Measurements from ENCODE around the gene TESK2. TPM values are rescaled to one million over a fixed set of nuclear protein-coding genes. Genes with fewer than 3 reads are reported as not detected.

The TESK2 gene
- total and polyA plus RNA-seq, 2 of the 13 experiments (the other 11 are each of a cell fraction or from before 2014, with no cell fraction given) = 5.5 to 9.6 TPM

- TF ChIP-seq THAP9 (CRISPR knock-in tag; IDR thresholded peaks at IDR 0.05; ENCODE audit: borderline replicate concordance) = peak; percentile 59; the same call in 1 of the 2 replicates
- TF ChIP-seq ZNF674 (CRISPR knock-in tag; IDR thresholded peaks at IDR 0.05; ENCODE audit: low read depth) = no peak
- no peak; the same call in 1 of the 2 replicates for TF ChIP-seq ZNF503 (CRISPR knock-in tag; IDR thresholded peaks at IDR 0.05)
- no peak for TF ChIP-seq TRIM22 (IDR thresholded peaks at IDR 0.05)
- TF ChIP-seq HNRNPUL1 (IDR thresholded peaks at IDR 0.05; ENCODE audit: low read depth, low read length) = no peak
- TF ChIP-seq MXD3 (CRISPR knock-in tag; IDR thresholded peaks at IDR 0.05) = peak; percentile 82
- TF ChIP-seq TAF1 (CRISPR knock-in tag; IDR thresholded peaks at IDR 0.05) = peak; percentile 98
- no peak; the same call in 1 of the 2 replicates for TF ChIP-seq ZNF556 (CRISPR knock-in tag; IDR thresholded peaks at IDR 0.05; ENCODE audit: borderline replicate concordance)
- TF ChIP-seq HNRNPL (IDR thresholded peaks at IDR 0.05; ENCODE audit: low read depth, low read length) = peak; percentile 64; the same call in 1 of the 2 replicates
- no peak for TF ChIP-seq ZNF724P (CRISPR knock-in tag; IDR thresholded peaks at IDR 0.05; ENCODE audit: borderline replicate concordance)
- peak; percentile 97 for TF ChIP-seq HIVEP1 (CRISPR knock-in tag; IDR thresholded peaks at IDR 0.05)
- TF ChIP-seq ZNF704 (CRISPR knock-in tag; IDR thresholded peaks at IDR 0.05; ENCODE audit: borderline replicate concordance) = no peak
- no peak; the same call in 1 of the 2 replicates for TF ChIP-seq NFAT5 (CRISPR knock-in tag; IDR thresholded peaks at IDR 0.05)
- TF ChIP-seq PRPF4 (IDR thresholded peaks at IDR 0.05; ENCODE audit: low read depth, low read length, poor library complexity, severe bottlenecking) = no peak
Measured at GRCh38 chr1:45490626-45491486, at the start of gene TESK2 (continued).
